Muscle layer of duodenum (tissue), 2 donors: ENCODE measurements around the gene PTPRM.

Source experiments
- H3K27ac ChIP-seq: one replicate; pipeline ENCODE4 v1.7.0; 2013; ENCODE audit warnings: mild to moderate bottlenecking, low read length
- H3K27me3 ChIP-seq: one replicate; pipeline ENCODE4 v1.7.0; 2013; ENCODE audit warnings: low read depth, mild to moderate bottlenecking, control low read depth, low read length
- H3K36me3 ChIP-seq, 2 donors: one replicate each; pipeline ENCODE4 v1.7.0; 2013; ENCODE audit warnings: low read length in 2 of 2, control low read depth in 1 of 2, mild to moderate bottlenecking in 1 of 2; ENCODE audit not compliant: insufficient read depth in 2 of 2, control insufficient read depth in 1 of 2
- H3K4me1 ChIP-seq, 2 donors: one replicate each; pipeline ENCODE4 v1.7.0; 2013; ENCODE audit warnings: low read length in 2 of 2, mild to moderate bottlenecking in 2 of 2, control low read depth in 1 of 2, moderate library complexity in 1 of 2; ENCODE audit not compliant: insufficient read depth in 2 of 2, control insufficient read depth in 1 of 2
- H3K4me3 ChIP-seq, 2 donors: one replicate each; pipeline ENCODE4 v1.7.0; 2013; ENCODE audit warnings: low read length in 2 of 2, low read depth in 1 of 2, mild to moderate bottlenecking in 1 of 2
- H3K9me3 ChIP-seq, 2 donors: one replicate each; pipeline ENCODE4 v1.7.0; 2013; ENCODE audit warnings: low read length in 2 of 2, control low read depth in 1 of 2, mild to moderate bottlenecking in 1 of 2; ENCODE audit not compliant: control insufficient read depth in 1 of 2
- donor health status: healthy.

The PTPRM gene

DNA sequence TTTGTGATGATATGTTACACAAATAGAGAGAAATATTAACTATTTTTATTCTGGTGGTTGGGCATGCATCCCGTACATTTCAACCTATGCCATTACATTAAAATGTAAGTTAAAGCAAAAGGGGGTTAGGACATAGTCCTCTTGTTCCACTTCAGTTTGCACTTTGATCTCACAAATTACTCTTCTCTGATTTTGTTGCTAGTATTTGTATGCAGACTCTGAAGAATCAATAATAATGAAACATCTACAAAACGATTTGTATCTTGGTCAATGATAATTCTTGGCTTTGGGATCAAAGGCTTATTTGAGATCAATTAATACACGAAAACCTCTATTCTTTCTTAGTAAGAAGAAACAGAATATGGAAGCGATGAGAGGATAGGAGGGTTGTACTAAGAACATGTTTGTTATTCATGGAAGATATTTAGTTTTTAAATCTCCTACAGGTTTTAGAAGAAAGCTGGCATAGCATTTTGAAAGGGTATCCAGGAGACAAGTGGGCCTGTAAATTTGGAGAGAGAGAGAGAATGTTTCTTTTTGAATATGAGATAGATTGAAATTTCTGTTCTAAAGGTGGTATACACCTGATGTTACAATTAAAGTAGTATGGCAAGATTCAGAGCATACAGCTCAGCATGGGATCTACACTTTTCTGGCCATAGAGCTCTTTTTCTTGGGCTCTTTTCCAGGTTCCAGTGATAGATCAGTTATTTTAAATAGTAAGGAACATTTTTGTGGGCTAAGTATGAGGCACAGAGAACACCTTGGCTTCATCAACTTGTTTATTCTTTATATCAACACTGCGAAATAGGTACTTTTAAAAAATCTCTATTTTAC lies 347.9 kb downstream of the PTPRM start:
- H3K27me3 ChIP-seq, result no peaks in the 10 kb centered on the region
- H3K4me1 ChIP-seq, result no peaks in the 10 kb centered on the region
- H3K9me3 ChIP-seq, result no peaks in the 10 kb centered on the region
- H3K4me3 ChIP-seq, result no peak overlapping the region
- no peaks in the 10 kb centered on the region for H3K36me3 ChIP-seq
- H3K27ac ChIP-seq, result no peak overlapping the region

DNA sequence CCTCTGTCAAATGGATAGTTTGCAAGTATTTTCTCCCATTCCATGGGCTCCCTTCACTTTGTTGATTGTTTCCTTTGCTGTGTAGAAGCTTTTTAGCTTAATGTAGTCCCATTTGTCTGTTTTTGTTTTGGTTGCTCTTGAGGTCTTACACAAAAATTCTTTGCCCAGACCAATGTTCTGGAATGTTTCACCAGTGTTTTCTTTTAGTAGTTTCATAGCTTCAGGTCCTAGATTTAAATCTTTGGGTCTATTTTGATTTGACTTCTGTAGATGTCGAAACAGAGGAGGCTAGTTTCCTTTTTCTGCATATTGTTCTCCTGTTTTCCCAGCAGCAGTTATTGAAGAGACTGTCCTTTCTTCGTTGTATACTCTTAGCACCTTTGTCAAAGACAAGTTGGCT lies 351.6 kb downstream of the PTPRM start:
- no peaks in the 10 kb centered on the region for H3K9me3 ChIP-seq
- H3K4me3 ChIP-seq, result no peak overlapping the region
- no peaks in the 10 kb centered on the region for H3K4me1 ChIP-seq
- H3K36me3 ChIP-seq, result no peaks in the 10 kb centered on the region
- no peaks in the 10 kb centered on the region for H3K27me3 ChIP-seq
- H3K27ac ChIP-seq, result no peak overlapping the region

DNA sequence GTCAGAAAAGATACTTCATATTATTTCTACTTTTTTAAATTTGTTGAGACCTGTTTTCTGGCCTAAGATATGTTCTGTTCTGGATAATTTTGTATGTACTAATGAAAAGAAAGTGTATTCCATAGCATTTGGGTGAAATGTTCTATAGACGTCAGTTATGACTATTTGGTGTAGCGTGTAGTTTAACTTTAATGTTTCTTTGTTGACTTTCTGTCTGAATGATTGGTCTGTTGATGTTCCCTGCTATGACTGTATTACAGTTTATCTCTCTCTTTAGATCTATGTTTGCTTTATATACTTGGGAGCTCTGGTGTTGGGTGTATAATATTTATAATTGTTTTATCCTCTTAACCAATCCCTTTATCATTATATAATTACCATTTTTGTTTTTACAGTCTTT lies 352.4 kb downstream of the PTPRM start:
- no peak overlapping the region for H3K27ac ChIP-seq
- H3K27me3 ChIP-seq, result no peaks in the 10 kb centered on the region
- no peak overlapping the region for H3K4me3 ChIP-seq
- no peaks in the 10 kb centered on the region for H3K36me3 ChIP-seq
- no peaks in the 10 kb centered on the region for H3K4me1 ChIP-seq
- H3K9me3 ChIP-seq, result no peaks in the 10 kb centered on the region

GRCh38 chr18:7921938-7922587 lies 354.9 kb downstream of the PTPRM start:
- H3K4me1 ChIP-seq, result no peaks in the 10 kb centered on the region
- H3K36me3 ChIP-seq, result no peaks in the 10 kb centered on the region
- no peaks in the 10 kb centered on the region for H3K9me3 ChIP-seq
- H3K27me3 ChIP-seq, result no peaks in the 10 kb centered on the region
- no peak overlapping the region for H3K4me3 ChIP-seq
- peak overlapping the region; percentile 62 for H3K27ac ChIP-seq

- H3K27ac ChIP-seq, result no peak overlapping the region
- no peaks in the 10 kb centered on the region for H3K4me1 ChIP-seq
- H3K4me3 ChIP-seq, result no peak overlapping the region
- no peaks in the 10 kb centered on the region for H3K27me3 ChIP-seq
- no peaks in the 10 kb centered on the region for H3K9me3 ChIP-seq
- peaks cover 0 to 5% of the 10 kb centered on the region in 2 donors for H3K36me3 ChIP-seq
Measured at GRCh38 chr18:7923105-7923504, 356.0 kb downstream of the PTPRM start.

- Histone ChIP-seq H3K4me3 (no peak overlapping the region), H3K9me3 (no peaks in the 10 kb centered on the region), H3K27me3 (no peaks in the 10 kb centered on the region), H3K27ac (no peak overlapping the region), H3K4me1 (no peaks in the 10 kb centered on the region), H3K36me3 (peaks cover 0 to 5% of the 10 kb centered on the region in 2 donors)
Measured at GRCh38 chr18:7924616-7925015, 357.5 kb downstream of the PTPRM start.

DNA sequence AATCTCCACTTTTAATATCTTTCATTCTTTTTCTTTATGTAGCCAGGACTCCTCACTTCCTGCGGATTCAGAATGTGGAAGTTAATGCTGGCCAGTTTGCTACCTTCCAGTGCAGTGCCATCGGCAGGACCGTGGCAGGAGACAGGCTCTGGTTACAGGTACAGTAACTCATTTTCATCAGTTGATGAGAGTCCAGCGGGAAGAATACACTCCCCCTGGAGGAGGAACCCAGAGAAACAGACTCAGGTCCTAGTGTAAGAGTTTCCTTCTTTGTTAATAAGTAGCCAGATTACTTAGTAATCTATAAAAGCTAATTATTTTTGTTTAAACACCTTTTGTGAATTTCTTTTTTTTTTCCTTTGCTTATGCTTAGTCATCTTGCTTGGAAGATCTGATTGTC lies 359.4 kb downstream of the PTPRM start:
- H3K27me3 ChIP-seq, result no peaks in the 10 kb centered on the region
- H3K4me3 ChIP-seq, result no peak overlapping the region
- H3K4me1 ChIP-seq, result no peaks in the 10 kb centered on the region
- H3K36me3 ChIP-seq, result peaks cover 0 to 5% of the 10 kb centered on the region in 2 donors
- H3K9me3 ChIP-seq, result no peaks in the 10 kb centered on the region
- H3K27ac ChIP-seq, result no peak overlapping the region

GRCh38 chr18:7927119-7927518 lies 360.0 kb downstream of the PTPRM start:
- Histone ChIP-seq H3K27me3 (no peaks in the 10 kb centered on the region), H3K4me1 (no peaks in the 10 kb centered on the region), H3K27ac (no peak overlapping the region), H3K4me3 (no peak overlapping the region), H3K36me3 (peaks cover 0 to 5% of the 10 kb centered on the region in 2 donors), H3K9me3 (no peaks in the 10 kb centered on the region)

DNA sequence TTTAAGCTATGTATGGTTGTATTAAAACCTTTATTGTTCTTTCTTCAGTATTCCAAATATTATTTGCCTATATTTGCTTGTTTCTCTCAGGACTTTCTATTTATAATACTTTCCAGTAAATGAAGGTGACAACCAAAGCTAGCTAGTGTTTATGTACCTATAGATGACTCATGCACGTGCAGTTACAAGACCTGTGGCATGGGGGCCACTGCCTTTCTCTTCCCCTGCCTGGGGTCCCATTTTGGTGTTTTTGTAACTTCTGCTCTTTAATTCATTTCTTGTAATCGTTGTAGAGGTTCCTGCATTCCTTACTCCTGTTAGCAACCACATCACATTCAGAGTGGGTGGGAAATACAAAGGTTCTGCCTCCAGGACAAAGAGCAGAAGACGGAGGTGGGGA lies 364.6 kb downstream of the PTPRM start:
- H3K27ac ChIP-seq, result no peak overlapping the region
- H3K4me1 ChIP-seq, result no peaks in the 10 kb centered on the region
- H3K36me3 ChIP-seq, result peaks cover 0 to 5% of the 10 kb centered on the region in 2 donors
- no peaks in the 10 kb centered on the region for H3K27me3 ChIP-seq
- no peaks in the 10 kb centered on the region for H3K9me3 ChIP-seq
- no peak overlapping the region for H3K4me3 ChIP-seq

DNA sequence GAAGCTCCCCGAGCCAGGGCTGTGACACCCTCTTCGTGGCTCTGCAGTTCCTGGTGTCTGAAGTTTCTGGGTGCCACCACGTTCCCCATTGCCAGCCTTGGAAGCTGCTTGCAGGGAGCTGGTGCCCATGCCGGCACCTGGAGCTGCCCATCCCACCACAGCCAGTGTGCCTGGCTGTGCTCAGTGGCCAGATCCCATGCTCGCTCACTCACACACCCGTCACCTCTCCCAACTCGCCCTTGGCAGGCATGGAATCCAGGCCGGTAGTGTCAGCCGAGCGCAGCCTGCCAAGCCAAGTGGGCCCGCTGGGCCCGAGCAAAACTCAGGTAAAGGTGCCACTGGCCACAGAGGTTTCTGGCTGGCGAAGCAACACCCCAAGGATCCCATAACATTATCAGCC lies 370.2 kb downstream of the PTPRM start:
- H3K4me3 ChIP-seq, result no peak overlapping the region
- H3K36me3 ChIP-seq, result no peaks in the 10 kb centered on the region
- no peaks in the 10 kb centered on the region for H3K4me1 ChIP-seq
- no peaks in the 10 kb centered on the region for H3K9me3 ChIP-seq
- H3K27ac ChIP-seq, result no peak overlapping the region
- H3K27me3 ChIP-seq, result no peaks in the 10 kb centered on the region

DNA sequence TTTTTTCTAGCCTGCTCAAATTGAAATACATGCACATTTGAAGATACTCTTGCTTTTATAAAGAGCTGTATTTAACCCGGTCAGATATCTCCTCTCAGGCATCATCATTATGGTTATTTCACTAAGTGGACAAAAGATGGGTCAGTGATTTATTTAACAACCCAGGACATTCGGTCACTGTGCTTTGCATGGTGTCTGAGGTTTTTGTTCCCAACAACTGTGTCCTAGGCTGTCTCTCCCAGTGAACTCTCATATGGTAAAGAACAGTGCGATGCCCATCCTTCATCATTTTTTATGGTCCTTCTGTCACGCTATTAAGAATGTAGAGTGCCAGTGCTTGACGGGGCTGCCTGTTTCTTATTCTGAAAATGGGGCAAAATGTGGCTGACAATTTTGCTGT lies 372.4 kb downstream of the PTPRM start:
- Histone ChIP-seq H3K4me1 (no peaks in the 10 kb centered on the region), H3K27me3 (no peaks in the 10 kb centered on the region), H3K27ac (no peak overlapping the region), H3K9me3 (no peaks in the 10 kb centered on the region), H3K36me3 (no peaks in the 10 kb centered on the region), H3K4me3 (no peak overlapping the region)
